ENCODE results near the gene GPR18.

Gene GPR18

GRCh38 chr13:99258210-99258860, at the start of gene GPR18:
Gene GPR18, minus strand, starts transcription at chr13:99258379. Its CDS starts 2,507 bp downstream, at chr13:99255872.
- DNase-seq: no peak

- DNase-seq: no peak
These were observed 49.6 kb upstream of the GPR18 start for GRCh38 chr13:99307648-99308339.

GRCh38 chr13:99307247-99307646, 49.1 kb upstream of the GPR18 start, which contains the start of gene GPR183:
Gene GPR183, minus strand, starts transcription at chr13:99307399. Its CDS starts 11,254 bp downstream, at chr13:99296145.
- no peak for DNase-seq

- no peak for DNase-seq
These were observed 47.4 kb upstream of the GPR18 start for GRCh38 chr13:99305566-99305965.

GRCh38 chr13:99305158-99305557, 47.0 kb upstream of the GPR18 start:
- DNase-seq: no peak

- no peak for DNase-seq
These were observed 46.4 kb upstream of the GPR18 start for GRCh38 chr13:99304541-99304940.

GRCh38 chr13:99303863-99304521, 45.8 kb upstream of the GPR18 start:
- DNase-seq: no peak

- DNase-seq: no peak
These were observed 44.7 kb upstream of the GPR18 start for GRCh38 chr13:99302637-99303505.

- DNase-seq: no peak
These were observed 43.9 kb upstream of the GPR18 start for GRCh38 chr13:99301913-99302636.

- DNase-seq: no peak
These were observed 43.1 kb upstream of the GPR18 start for GRCh38 chr13:99301056-99301838.

- DNase-seq: no peak
These were observed 41.8 kb upstream of the GPR18 start for GRCh38 chr13:99299920-99300341.

GRCh38 chr13:99299256-99299919, 41.2 kb upstream of the GPR18 start:
- DNase-seq: no peak

GRCh38 chr13:99298056-99298455, 39.9 kb upstream of the GPR18 start:
- no peak for DNase-seq

GRCh38 chr13:99297331-99297730, 39.2 kb upstream of the GPR18 start:
- no peak for DNase-seq

- no peak for DNase-seq
These were observed 38.2 kb upstream of the GPR18 start for GRCh38 chr13:99296398-99296797.

- DNase-seq: no peak
These were observed 37.5 kb upstream of the GPR18 start for GRCh38 chr13:99295488-99296252.

GRCh38 chr13:99294958-99295357, 36.8 kb upstream of the GPR18 start:
- DNase-seq: no peak

GRCh38 chr13:99294198-99294597, 36.0 kb upstream of the GPR18 start:
- DNase-seq: no peak

GRCh38 chr13:99293178-99293577, 35.0 kb upstream of the GPR18 start:
- no peak for DNase-seq

GRCh38 chr13:99290894-99291293, 32.7 kb upstream of the GPR18 start:
- no peak for DNase-seq
